ENCODE data around the gene NANOS3. TPM values are rescaled to one million over a fixed set of nuclear protein-coding genes. Genes with fewer than 3 reads are reported as not detected.

The NANOS3 gene
- total RNA-seq, 2 donors from 2014 or later, result 0.64 TPM; not detected in 1

DNA sequence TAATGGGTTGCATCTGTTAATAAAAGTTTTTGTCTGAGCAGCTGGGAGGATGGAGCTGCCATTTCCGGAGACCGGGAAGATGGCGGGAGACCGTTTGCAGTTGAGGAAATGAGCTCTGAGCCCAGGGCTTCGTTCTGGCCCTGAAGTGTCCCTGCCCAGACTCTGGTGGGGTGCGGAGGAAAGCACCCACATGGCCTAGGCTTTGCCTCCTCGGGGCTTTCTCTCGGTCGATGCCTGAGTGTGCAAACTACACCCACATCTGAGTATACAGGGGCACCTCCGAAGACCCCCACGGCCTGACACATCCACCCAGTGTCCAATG is 15.6 kb upstream of the NANOS3 start:
- Mint-ChIP-seq H3K9me3 (no peaks in the 10 kb centered on the region), H3K27ac (peak overlapping the region; percentile 80), H3K4me1 (peaks cover 10% of the 10 kb centered on the region), H3K36me3 (ENCODE audit: low read depth) (no peaks in the 10 kb centered on the region), H3K27me3 (ENCODE audit: insufficient read depth) (peaks cover 19% of the 10 kb centered on the region), H3K4me3 (peak overlapping the region; percentile 59)
- H3K36me3 ChIP-seq (ENCODE audit: control insufficient read depth, insufficient read depth, low read length), result no peaks in the 10 kb centered on the region
- H3K27ac ChIP-seq (ENCODE audit: low read depth, low read length), result no peak overlapping the region
- TF ChIP-seq, protein P1, sequence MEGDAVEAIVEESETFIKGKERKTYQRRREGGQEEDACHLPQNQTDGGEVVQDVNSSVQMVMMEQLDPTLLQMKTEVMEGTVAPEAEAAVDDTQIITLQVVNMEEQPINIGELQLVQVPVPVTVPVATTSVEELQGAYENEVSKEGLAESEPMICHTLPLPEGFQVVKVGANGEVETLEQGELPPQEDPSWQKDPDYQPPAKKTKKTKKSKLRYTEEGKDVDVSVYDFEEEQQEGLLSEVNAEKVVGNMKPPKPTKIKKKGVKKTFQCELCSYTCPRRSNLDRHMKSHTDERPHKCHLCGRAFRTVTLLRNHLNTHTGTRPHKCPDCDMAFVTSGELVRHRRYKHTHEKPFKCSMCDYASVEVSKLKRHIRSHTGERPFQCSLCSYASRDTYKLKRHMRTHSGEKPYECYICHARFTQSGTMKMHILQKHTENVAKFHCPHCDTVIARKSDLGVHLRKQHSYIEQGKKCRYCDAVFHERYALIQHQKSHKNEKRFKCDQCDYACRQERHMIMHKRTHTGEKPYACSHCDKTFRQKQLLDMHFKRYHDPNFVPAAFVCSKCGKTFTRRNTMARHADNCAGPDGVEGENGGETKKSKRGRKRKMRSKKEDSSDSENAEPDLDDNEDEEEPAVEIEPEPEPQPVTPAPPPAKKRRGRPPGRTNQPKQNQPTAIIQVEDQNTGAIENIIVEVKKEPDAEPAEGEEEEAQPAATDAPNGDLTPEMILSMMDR (conservative IDR thresholded peaks at IDR 0.05), result no peak
- H3K4me3 ChIP-seq (ENCODE audit: low read length), result no peak overlapping the region
- no peak overlapping the region for H3K9ac ChIP-seq (ENCODE audit: extremely low read depth, low read length, poor library complexity, severe bottlenecking)
- no peaks in the 10 kb centered on the region for H3K9me3 ChIP-seq (ENCODE audit: control insufficient read depth, low read length)
- peaks cover 23% of the 10 kb centered on the region for H3K27me3 ChIP-seq (ENCODE audit: control insufficient read depth, insufficient read depth, low read length, poor library complexity, severe bottlenecking)
- WGBS, 2 experiments (ENCODE audit: insufficient coverage in 1 of 2, insufficient read length in 1 of 2), result 89 to 92% methylated on average over 7 to 11 of the region's 11 CpGs
- no peak for DNase-seq
- no peaks in the 10 kb centered on the region for H3K4me1 ChIP-seq (ENCODE audit: control insufficient read depth, insufficient read depth, low read length)

DNA sequence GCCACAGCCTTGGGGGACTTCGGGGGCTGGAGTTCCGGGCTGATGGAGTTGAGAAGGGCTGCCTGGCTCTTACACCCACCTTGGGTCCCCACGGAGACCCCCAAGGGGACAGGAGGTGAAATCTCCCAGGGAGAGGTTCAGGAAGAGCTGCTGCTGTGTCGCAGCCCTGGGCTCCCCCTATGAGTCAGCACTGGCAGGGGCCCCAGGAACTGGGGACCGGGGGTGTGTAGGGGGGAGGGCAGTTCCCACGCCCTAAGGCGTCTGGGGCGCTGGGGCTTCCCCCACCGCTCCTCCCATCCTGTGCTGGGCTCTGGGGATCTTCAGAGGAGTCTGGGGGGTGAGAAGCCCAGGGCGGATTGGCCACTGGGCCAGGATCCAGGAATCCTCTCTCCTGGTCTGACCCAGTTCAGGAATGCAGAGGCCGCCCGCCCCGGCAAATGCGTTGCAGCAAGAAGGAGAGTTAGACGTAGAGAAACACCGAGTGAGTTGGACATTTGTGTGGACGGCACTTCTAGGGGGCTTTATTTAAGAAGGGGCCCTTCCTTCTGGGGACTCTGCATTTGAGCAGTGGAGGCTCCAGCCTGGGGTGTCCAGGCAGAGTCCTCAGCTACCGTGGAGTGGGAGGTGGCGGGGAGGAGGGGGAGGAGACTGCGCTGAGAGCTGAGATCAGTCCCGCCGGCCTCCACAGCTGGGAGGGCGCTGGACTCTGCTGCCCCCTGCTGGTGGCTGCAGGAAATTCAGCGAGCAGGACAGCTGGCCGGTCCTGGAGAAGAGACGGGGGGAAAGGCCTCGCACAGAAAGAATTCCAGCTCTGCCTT is 15.0 kb upstream of the NANOS3 start:
- DNase-seq, result peak; percentile 98
- Histone ChIP-seq H3K9me3 (ENCODE audit: control insufficient read depth, low read length) (no peaks in the 10 kb centered on the region), H3K36me3 (ENCODE audit: control insufficient read depth, insufficient read depth, low read length) (no peaks in the 10 kb centered on the region), H3K9ac (ENCODE audit: extremely low read depth, low read length, poor library complexity, severe bottlenecking) (no peak overlapping the region), H3K27ac (ENCODE audit: low read depth, low read length) (no peak overlapping the region), H3K27me3 (ENCODE audit: control insufficient read depth, insufficient read depth, low read length, poor library complexity, severe bottlenecking) (peaks cover 29% of the 10 kb centered on the region), H3K4me1 (ENCODE audit: control insufficient read depth, insufficient read depth, low read length) (no peaks in the 10 kb centered on the region), H3K4me3 (ENCODE audit: low read length) (peak overlapping the region; percentile 56)
- peak overlapping the region; percentile 59 for H3K4me3 Mint-ChIP-seq
- WGBS, 2 experiments (ENCODE audit: insufficient coverage in 1 of 2, insufficient read length in 1 of 2), result 33 to 35% methylated on average over 9 to 27 of the region's 27 CpGs
- H3K4me1 Mint-ChIP-seq, result peaks cover 10% of the 10 kb centered on the region
- TF ChIP-seq, protein P1 (conservative IDR thresholded peaks at IDR 0.05), result peak; percentile 99
- H3K27ac Mint-ChIP-seq, result peak overlapping the region; percentile 80
- H3K36me3 Mint-ChIP-seq (ENCODE audit: low read depth), result no peaks in the 10 kb centered on the region
- peaks cover 25% of the 10 kb centered on the region for H3K27me3 Mint-ChIP-seq (ENCODE audit: insufficient read depth)
- no peaks in the 10 kb centered on the region for H3K9me3 Mint-ChIP-seq

GRCh38 chr19:13864046-13864666 is 12.8 kb upstream of the NANOS3 start:
- Histone ChIP-seq H3K4me3 (ENCODE audit: low read length) (no peak overlapping the region), H3K36me3 (ENCODE audit: control insufficient read depth, insufficient read depth, low read length) (no peaks in the 10 kb centered on the region), H3K4me1 (ENCODE audit: control insufficient read depth, insufficient read depth, low read length) (no peaks in the 10 kb centered on the region), H3K9ac (ENCODE audit: extremely low read depth, low read length, poor library complexity, severe bottlenecking) (no peak overlapping the region), H3K27me3 (ENCODE audit: control insufficient read depth, insufficient read depth, low read length, poor library complexity, severe bottlenecking) (peaks cover 49% of the 10 kb centered on the region), H3K27ac (ENCODE audit: low read depth, low read length) (no peak overlapping the region), H3K9me3 (ENCODE audit: control insufficient read depth, low read length) (no peaks in the 10 kb centered on the region)
- 65 to 76% methylated on average over 4 to 13 of the region's 13 CpGs for WGBS, 2 experiments (ENCODE audit: insufficient coverage in 1 of 2, insufficient read length in 1 of 2)
- DNase-seq, result no peak
- no peak overlapping the region for H3K27ac Mint-ChIP-seq
- TF ChIP-seq, protein P1 (conservative IDR thresholded peaks at IDR 0.05), result no peak
- peak overlapping the region; percentile 48 for H3K4me3 Mint-ChIP-seq
- H3K4me1 Mint-ChIP-seq, result peaks cover 10% of the 10 kb centered on the region
- no peaks in the 10 kb centered on the region for H3K36me3 Mint-ChIP-seq (ENCODE audit: low read depth)
- peaks cover 45% of the 10 kb centered on the region for H3K27me3 Mint-ChIP-seq (ENCODE audit: insufficient read depth)
- no peaks in the 10 kb centered on the region for H3K9me3 Mint-ChIP-seq

Data from endodermal cell (in vitro differentiated cells).